H9 (cell line): ENCODE data around the gene SPEG. TPM values are rescaled to one million over a fixed set of nuclear protein-coding genes. Genes with fewer than 3 reads are reported as not detected.
A peak's percentile ranks its signal among the peaks of the same experiment; 100 is the strongest.

Experiments
- DNase-seq: peaks from one replicate; pipeline ENCODE4 v3.0.0-alpha.2; 2017
- H2AFZ ChIP-seq: one replicate; pipeline ENCODE4 v1.6.1; 2013; ENCODE audit warnings: mild to moderate bottlenecking, low read length, control low read depth, moderate library complexity
- H2AK5ac ChIP-seq: 2 replicates; pipeline ENCODE4 v1.6.1; 2013; ENCODE audit warnings: low read length, control low read depth, mixed read lengths; ENCODE audit not compliant: insufficient read length
- H2BK120ac ChIP-seq: one replicate; pipeline ENCODE4 v1.6.1; 2013; ENCODE audit warnings: low read depth, mild to moderate bottlenecking, low read length, control low read depth, inconsistent platforms; ENCODE audit not compliant: poor library complexity, severe bottlenecking
- H2BK12ac ChIP-seq: 2 replicates; pipeline ENCODE4 v1.6.1; 2013; ENCODE audit warnings: low read length, control low read depth, mixed read lengths, low read depth; ENCODE audit not compliant: insufficient read length
- H2BK15ac ChIP-seq: 2 replicates; pipeline ENCODE4 v1.6.1; 2013; ENCODE audit warnings: low read depth, low read length, control low read depth
- H2BK20ac ChIP-seq: one replicate; pipeline ENCODE4 v1.6.1; 2013; ENCODE audit warnings: low read depth, mild to moderate bottlenecking, low read length, control low read depth, inconsistent platforms; ENCODE audit not compliant: poor library complexity, severe bottlenecking
- H2BK5ac ChIP-seq: 2 replicates; pipeline ENCODE4 v1.6.1; 2013; ENCODE audit warnings: low read length, control low read depth, mixed read lengths; ENCODE audit not compliant: insufficient read length
- H3K14ac ChIP-seq: 2 replicates; pipeline ENCODE4 v1.6.1; 2013; ENCODE audit warnings: low read length, control low read depth; ENCODE audit not compliant: insufficient read depth
- H3K18ac ChIP-seq: 2 replicates; pipeline ENCODE4 v1.6.1; 2013; ENCODE audit warnings: low read depth, mild to moderate bottlenecking, mixed read lengths, low read length, control low read depth; ENCODE audit not compliant: insufficient read length
- H3K23ac ChIP-seq: 2 replicates; pipeline ENCODE4 v1.6.1; 2013; ENCODE audit warnings: low read length, control low read depth, mixed read lengths, low read depth; ENCODE audit not compliant: insufficient read length
- H3K23me2 ChIP-seq: 2 replicates; pipeline ENCODE4 v1.6.1; 2013; ENCODE audit warnings: low read depth, mild to moderate bottlenecking, mixed read lengths, low read length, control low read depth; ENCODE audit not compliant: insufficient read length, poor library complexity, severe bottlenecking
- H3K27ac ChIP-seq: 2 replicates; pipeline ENCODE4 v1.5.1; 2013; ENCODE audit warnings: low read length, control low read depth, mixed read lengths, low read depth; ENCODE audit not compliant: insufficient read length
- H3K27me3 ChIP-seq: 2 replicates; pipeline ENCODE4 v1.6.1; 2013; ENCODE audit warnings: low read length, control low read depth, inconsistent platforms; ENCODE audit not compliant: insufficient read depth
- H3K4ac ChIP-seq: 2 replicates; pipeline ENCODE4 v1.6.1; 2013; ENCODE audit warnings: low read depth, mild to moderate bottlenecking, control low read depth, inconsistent platforms, low read length, moderate library complexity
- H3K4me1 ChIP-seq: 2 replicates; pipeline ENCODE4 v1.6.1; 2013; ENCODE audit warnings: low read length, control low read depth, inconsistent platforms; ENCODE audit not compliant: insufficient read depth
- H3K4me2 ChIP-seq: 2 replicates; pipeline ENCODE4 v1.6.1; 2013; ENCODE audit warnings: low read length, control low read depth, mixed read lengths; ENCODE audit not compliant: insufficient read length, insufficient read depth
- H3K56ac ChIP-seq: 2 replicates; pipeline ENCODE4 v1.6.1; 2013; ENCODE audit warnings: low read depth, mild to moderate bottlenecking, mixed read lengths, low read length, control low read depth; ENCODE audit not compliant: insufficient read length
- H3K79me1 ChIP-seq: 2 replicates; pipeline ENCODE4 v1.6.1; 2013; ENCODE audit warnings: low read depth, mild to moderate bottlenecking, moderate library complexity, low read length, control low read depth, inconsistent platforms; ENCODE audit not compliant: insufficient read depth, poor library complexity, severe bottlenecking
- H3K79me2 ChIP-seq: 2 replicates; pipeline ENCODE4 v1.6.1; 2013; ENCODE audit warnings: low read length, control low read depth, inconsistent platforms; ENCODE audit not compliant: insufficient read depth
- H3K9ac ChIP-seq: 2 replicates; pipeline ENCODE4 v1.6.1; 2013; ENCODE audit warnings: low read length, control low read depth, mixed read lengths; ENCODE audit not compliant: insufficient read length; ENCODE audit errors: extremely low read depth
- H3K9me3 ChIP-seq: one replicate; pipeline ENCODE4 v1.6.1; 2013; ENCODE audit warnings: low read depth, low read length, inconsistent platforms; ENCODE audit not compliant: control insufficient read depth
- H3T11ph ChIP-seq: one replicate; pipeline ENCODE4 v1.6.1; 2013; ENCODE audit warnings: mild to moderate bottlenecking, low read length, control low read depth, inconsistent platforms
- H4K20me1 ChIP-seq: one replicate; pipeline ENCODE4 v1.6.1; 2013; ENCODE audit not compliant: control insufficient read depth, insufficient read length, insufficient read depth
- H4K5ac ChIP-seq: 2 replicates; pipeline ENCODE4 v1.6.1; 2013; ENCODE audit warnings: low read depth, mild to moderate bottlenecking, mixed read lengths, low read length, control low read depth; ENCODE audit not compliant: insufficient read length
- H4K8ac ChIP-seq: replicated peaks from 2 replicates; pipeline ENCODE4 v1.6.1; 2013; ENCODE audit warnings: low read length, control low read depth, mixed read lengths, low read depth; ENCODE audit not compliant: insufficient read length
- H4K91ac ChIP-seq: 2 replicates; pipeline ENCODE4 v1.6.1; 2013; ENCODE audit warnings: low read depth, mild to moderate bottlenecking, moderate library complexity, mixed read lengths, low read length, control low read depth; ENCODE audit not compliant: insufficient read length
- H3K27ac Mint-ChIP-seq, 3 experiments: 2 replicates in 2 of 3; 3 replicates in 1 of 3; pipeline ENCODE4 v1.8.0; 2020 to 2021; ENCODE audit warnings: mixed read lengths in 3 of 3, mild to moderate bottlenecking in 1 of 3, moderate library complexity in 1 of 3
- H3K27me3 Mint-ChIP-seq: 2 replicates; pipeline ENCODE4 v1.8.0; 2021; ENCODE audit warnings: low read depth, mild to moderate bottlenecking, moderate library complexity, mixed read lengths
- H3K36me3 Mint-ChIP-seq, 3 experiments: 2 replicates in 2 of 3; 3 replicates in 1 of 3; pipeline ENCODE4 v1.8.0; 2020 to 2021; ENCODE audit warnings: low read depth in 3 of 3, mixed read lengths in 3 of 3; ENCODE audit not compliant: insufficient read depth in 1 of 3
- H3K4me1 Mint-ChIP-seq, 2 experiments: 2 replicates each; pipeline ENCODE4 v1.8.0; 2020; ENCODE audit warnings: mixed read lengths in 2 of 2
- H3K4me3 Mint-ChIP-seq, 2 experiments: 2 replicates in 1 of 2; 3 replicates in 1 of 2; pipeline ENCODE4 v1.8.0; 2020 to 2021; ENCODE audit warnings: mild to moderate bottlenecking in 2 of 2, mixed read lengths in 2 of 2, moderate library complexity in 1 of 2
- H3K9me3 Mint-ChIP-seq, 2 experiments: 2 replicates in 1 of 2; 3 replicates in 1 of 2; pipeline ENCODE4 v1.8.0; 2020; ENCODE audit warnings: mild to moderate bottlenecking in 2 of 2, mixed read lengths in 2 of 2, moderate library complexity in 1 of 2
- CTCF ChIP-seq: fragments of 200-600 bp; sonication (generic); conservative IDR thresholded peaks from 3 replicates; pipeline ENCODE4 v1.8.0; 2021; ENCODE audit warnings: antibody characterized with exemption, mild to moderate bottlenecking
- WGBS: extraction: QIAGEN DNeasy Blood & Tissue Kit; methylation state at CpG from one replicate; pipeline ENCODE4 v1.1.7; 2013; ENCODE audit warnings: missing lambda C conversion rate, low lambda C conversion rate, mixed read lengths; ENCODE audit not compliant: insufficient read length; ENCODE audit errors: extremely low coverage; 5-methylcytosine and 5-hydroxymethylcytosine counted together
- total RNA-seq: library from RNA; stranded (reverse); gene quantifications from 2 replicates; pipeline ENCODE4 v1.2.1, GENCODE V29; 2021

The SPEG gene
- total RNA-seq, 1 experiment from 2014 or later = 23.7 TPM

- peaks cover 58 to 78% of the 10 kb centered on the region in 2 experiments for H3K4me1 Mint-ChIP-seq
- peaks cover 4% of the 10 kb centered on the region for H3K23me2 ChIP-seq
- peaks cover 12% of the 10 kb centered on the region; the same call in 1 of the 2 replicates for H3K27me3 ChIP-seq
Measured at GRCh38 chr2:219511547-219512325, 77.1 kb downstream of the SPEG start.

More at GRCh38 chr2:219511547-219512325, 77.1 kb downstream of the SPEG start:
- H3K18ac ChIP-seq = no peak overlapping the region
- no peak overlapping the region for H3K27ac ChIP-seq
- DNase-seq = no peak
- H3K79me1 ChIP-seq = no peaks in the 10 kb centered on the region
- no CpG with 5 or more reads among the region's 15 CpGs for WGBS
- H2BK15ac ChIP-seq = no peak overlapping the region
- H3K9me3 ChIP-seq = no peaks in the 10 kb centered on the region
- H3K9ac ChIP-seq = no peak overlapping the region
- TF ChIP-seq CTCF = no peak
- no peak overlapping the region for H3K4ac ChIP-seq
- H2BK12ac ChIP-seq = no peak overlapping the region
- H3K79me2 ChIP-seq = no peaks in the 10 kb centered on the region
- no peak overlapping the region for H3K14ac ChIP-seq
- no peak overlapping the region for H2AK5ac ChIP-seq
- no peak overlapping the region for H3T11ph ChIP-seq
- no peak overlapping the region for H2AFZ ChIP-seq
- Mint-ChIP-seq H3K27ac (no peak overlapping the region), H3K27me3 (peaks cover 67% of the 10 kb centered on the region), H3K4me3 (peak overlapping the region in 1 of 2 experiments; percentile 53; a peak in 1 of 5 replicates), H3K9me3 (no peaks in the 10 kb centered on the region; a peak in 3 of 5 replicates), H3K36me3 (peaks cover 0 to under 1% (median 0%) of the 10 kb centered on the region in 3 experiments; a peak in 2 of 7 replicates)
- H3K56ac ChIP-seq = no peak overlapping the region
- H3K23ac ChIP-seq = no peak overlapping the region
- H3K4me2 ChIP-seq = no peak overlapping the region
- H4K91ac ChIP-seq = no peak overlapping the region
- H2BK20ac ChIP-seq = no peak overlapping the region
- no peak overlapping the region for H4K8ac ChIP-seq
- H2BK120ac ChIP-seq = no peak overlapping the region
- no peak overlapping the region for H4K5ac ChIP-seq
- H3K4me1 ChIP-seq = peaks cover 15% of the 10 kb centered on the region; the same call in 1 of the 2 replicates
- no peak overlapping the region for H2BK5ac ChIP-seq
- H4K20me1 ChIP-seq = peaks cover 3% of the 10 kb centered on the region
